Erythroblast (primary cell): Measurements from ENCODE around the gene TNRC6A.

Source experiments
- DNase-seq, 2 experiments: peaks; one replicate each; lab custom pipeline; 2025; lab: John Stamatoyannopoulos, UW
- GATA1 ChIP-seq: IDR thresholded peaks from 2 replicates; pipeline ENCODE4 v1.6.1; 2011; ENCODE audit warnings: low read depth, mild to moderate bottlenecking, control low read depth, low read length, moderate library complexity
- POLR2A ChIP-seq: IDR thresholded peaks from 2 replicates; pipeline ENCODE4 v1.6.1; 2011; ENCODE audit warnings: mild to moderate bottlenecking, low read length

Gene TNRC6A

GRCh38 chr16:24755201-24755874 is 25.9 kb downstream of the TNRC6A start:
- peak; percentile 22 to 25 for DNase-seq
- no peak for TF ChIP-seq POLR2A
- TF ChIP-seq GATA1 = no peak

- TF ChIP-seq POLR2A (no peak), GATA1 (no peak)
- peak; percentile 22 to 27 for DNase-seq
Measured at GRCh38 chr16:24758373-24758772, 28.9 kb downstream of the TNRC6A start.

GRCh38 chr16:24759006-24759405 is 29.6 kb downstream of the TNRC6A start:
- DNase-seq = peak; percentile 46 to 55
- TF ChIP-seq GATA1 = no peak
- no peak for TF ChIP-seq POLR2A

- TF ChIP-seq GATA1 = no peak
- TF ChIP-seq POLR2A = no peak
Measured at GRCh38 chr16:24761526-24761925, 32.1 kb downstream of the TNRC6A start.

GRCh38 chr16:24764916-24765315 is 35.5 kb downstream of the TNRC6A start:
- no peak for DNase-seq
- TF ChIP-seq POLR2A = no peak
- TF ChIP-seq GATA1 = no peak

More at GRCh38 chr16:24761526-24761925, 32.1 kb downstream of the TNRC6A start:
- no peak for DNase-seq

GRCh38 chr16:24766057-24766456 is 36.6 kb downstream of the TNRC6A start:
- no peak for DNase-seq
- TF ChIP-seq POLR2A = no peak
- no peak for TF ChIP-seq GATA1

GRCh38 chr16:24769806-24770205 is 40.4 kb downstream of the TNRC6A start:
- TF ChIP-seq POLR2A (no peak), GATA1 (no peak)
- DNase-seq = peak in 1 of 2 experiments; percentile 15

- no peak for DNase-seq
Measured at GRCh38 chr16:24771132-24771778, 41.8 kb downstream of the TNRC6A start.

GRCh38 chr16:24771779-24772157 is 42.3 kb downstream of the TNRC6A start:
- TF ChIP-seq GATA1 = no peak
- TF ChIP-seq POLR2A = no peak
- no peak for DNase-seq

More at GRCh38 chr16:24771132-24771778, 41.8 kb downstream of the TNRC6A start:
- TF ChIP-seq GATA1 (no peak), POLR2A (no peak)

GRCh38 chr16:24773771-24774427 is 44.4 kb downstream of the TNRC6A start:
- TF ChIP-seq POLR2A = no peak
- TF ChIP-seq GATA1 = no peak
- no peak for DNase-seq

GRCh38 chr16:24774510-24774909 is 45.1 kb downstream of the TNRC6A start:
- DNase-seq = no peak

GRCh38 chr16:24775455-24775854 is 46.0 kb downstream of the TNRC6A start:
- TF ChIP-seq GATA1 (no peak), POLR2A (no peak)
- DNase-seq = no peak

More at GRCh38 chr16:24774510-24774909, 45.1 kb downstream of the TNRC6A start:
- TF ChIP-seq GATA1 (no peak), POLR2A (no peak)

- TF ChIP-seq POLR2A = no peak
- no peak for TF ChIP-seq GATA1
- DNase-seq = peak; percentile 61 to 81
Measured at GRCh38 chr16:24776501-24777220, 47.2 kb downstream of the TNRC6A start.
